Testis (tissue), 3 donors: ENCODE data around the gene EPB41L4A. TPM values are rescaled to one million over a fixed set of nuclear protein-coding genes. Genes with fewer than 3 reads are reported as not detected.
A peak's percentile ranks its signal among the peaks of the same experiment; 100 is the strongest.

ENCODE experiments used
- DNase-seq: peaks from one replicate; pipeline ENCODE4 v3.0.0-alpha.2; 2019
- H3K27ac ChIP-seq, 2 donors: fragments of 200-600 bp; sonication (generic); one replicate each; pipeline ENCODE4 v1.5.1; 2019
- H3K27me3 ChIP-seq: fragments of 200-600 bp; sonication (generic); one replicate; pipeline ENCODE4 v1.5.1; 2019
- H3K36me3 ChIP-seq: fragments of 200-600 bp; sonication (generic); one replicate; pipeline ENCODE4 v1.5.1; 2017; ENCODE audit warnings: low read depth; ENCODE audit errors: missing control alignments
- H3K4me1 ChIP-seq: fragments of 200-600 bp; sonication (generic); one replicate; pipeline ENCODE4 v1.5.1; 2019
- H3K4me3 ChIP-seq, 2 donors: fragments of 200-600 bp; sonication (generic); one replicate each; pipeline ENCODE4 v1.5.1; 2017 to 2019
- H3K9me3 ChIP-seq: fragments of 200-600 bp; sonication (generic); one replicate; pipeline ENCODE4 v1.5.1; 2017
- POLR2A ChIP-seq: fragments of 450-650 bp; IDR thresholded peaks from one replicate; pipeline ENCODE4 v1.6.1; 2017; ENCODE audit warnings: antibody characterized with exemption, mild to moderate bottlenecking, moderate library complexity
- WGBS, 2 donors: methylation state at CpG; one replicate each; pipeline ENCODE4 v1.1.5; 2018; 5-methylcytosine and 5-hydroxymethylcytosine counted together
- intact Hi-C: fragments of 100-400 bp; cut with DNase I; formaldehyde crosslinking; loops from one replicate; pipeline ENCODE4 v1.15.1; 2023; ENCODE audit warnings: low total_unique reads
- polyA plus RNA-seq: library from polyadenylated mRNA; stranded (reverse); fragments of 350-450 nt; fragmentation: Illumina TruSeq; extraction: RNeasy Lipid Tissue Mini Kit (QIAGEN cat#74804); gene quantifications from one replicate; pipeline ENCODE4 v1.2.3, GENCODE V29; 2014; ENCODE audit warnings: low read depth, low replicate concordance; ENCODE audit not compliant: insufficient read depth
- total RNA-seq, 2 donors: library from RNA; depleted of rRNA; stranded (reverse); fragments of >200 nt; gene quantifications; one replicate each; pipeline ENCODE4 v1.2.3, GENCODE V29; 2016
- TF ChIP-seq, protein P1 (sequence below), 3 experiments: fragments of 450-650 bp in 2 of 3; fragments of 200-600 bp in 1 of 3; sonication (generic) in 1 of 3; IDR thresholded peaks; one replicate each; pipeline ENCODE4 v1.5.1; 2016 to 2019; ENCODE audit warnings: antibody characterized with exemption in 3 of 3, mild to moderate bottlenecking in 2 of 3, moderate library complexity in 1 of 3

EPB41L4A gene
- total and polyA plus RNA-seq, 3 donors from 2014 or later, result 9.0 to 23.9 (median 13.3) TPM

DNA sequence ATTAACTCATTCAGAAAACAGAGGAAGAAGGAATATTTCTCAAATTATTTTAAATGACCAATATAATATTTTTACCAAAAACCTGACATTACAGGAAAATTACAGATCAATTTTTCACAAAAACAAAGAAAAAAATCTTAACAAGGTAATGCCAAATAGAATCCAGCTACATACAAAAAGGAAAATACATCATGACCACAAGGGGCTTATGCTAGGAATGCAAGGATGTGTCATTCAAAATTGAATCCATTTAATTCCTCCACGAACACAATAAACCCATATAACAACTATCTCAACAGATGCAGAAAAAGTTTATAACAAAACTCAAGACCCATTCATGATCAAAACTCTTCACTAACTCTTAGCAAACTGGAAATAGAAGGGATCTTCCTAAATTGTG is 239.8 kb downstream of the EPB41L4A start:
- no peaks in the 10 kb centered on the region for H3K4me1 ChIP-seq
- H3K27ac ChIP-seq, result no peak overlapping the region
- intact Hi-C loops, result no loop called here
- H3K36me3 ChIP-seq, result no peaks in the 10 kb centered on the region
- H3K4me3 ChIP-seq, result no peak overlapping the region
- TF ChIP-seq, protein P1, sequence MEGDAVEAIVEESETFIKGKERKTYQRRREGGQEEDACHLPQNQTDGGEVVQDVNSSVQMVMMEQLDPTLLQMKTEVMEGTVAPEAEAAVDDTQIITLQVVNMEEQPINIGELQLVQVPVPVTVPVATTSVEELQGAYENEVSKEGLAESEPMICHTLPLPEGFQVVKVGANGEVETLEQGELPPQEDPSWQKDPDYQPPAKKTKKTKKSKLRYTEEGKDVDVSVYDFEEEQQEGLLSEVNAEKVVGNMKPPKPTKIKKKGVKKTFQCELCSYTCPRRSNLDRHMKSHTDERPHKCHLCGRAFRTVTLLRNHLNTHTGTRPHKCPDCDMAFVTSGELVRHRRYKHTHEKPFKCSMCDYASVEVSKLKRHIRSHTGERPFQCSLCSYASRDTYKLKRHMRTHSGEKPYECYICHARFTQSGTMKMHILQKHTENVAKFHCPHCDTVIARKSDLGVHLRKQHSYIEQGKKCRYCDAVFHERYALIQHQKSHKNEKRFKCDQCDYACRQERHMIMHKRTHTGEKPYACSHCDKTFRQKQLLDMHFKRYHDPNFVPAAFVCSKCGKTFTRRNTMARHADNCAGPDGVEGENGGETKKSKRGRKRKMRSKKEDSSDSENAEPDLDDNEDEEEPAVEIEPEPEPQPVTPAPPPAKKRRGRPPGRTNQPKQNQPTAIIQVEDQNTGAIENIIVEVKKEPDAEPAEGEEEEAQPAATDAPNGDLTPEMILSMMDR (IDR thresholded peaks at IDR 0.05), result no peak
- TF ChIP-seq POLR2A, result no peak
- WGBS, 2 donors, result 83 to 84% methylated on average over 1 of the region's 1 CpG
- H3K27me3 ChIP-seq, result no peaks in the 10 kb centered on the region
- no peaks in the 10 kb centered on the region for H3K9me3 ChIP-seq
- DNase-seq, result no peak

DNA sequence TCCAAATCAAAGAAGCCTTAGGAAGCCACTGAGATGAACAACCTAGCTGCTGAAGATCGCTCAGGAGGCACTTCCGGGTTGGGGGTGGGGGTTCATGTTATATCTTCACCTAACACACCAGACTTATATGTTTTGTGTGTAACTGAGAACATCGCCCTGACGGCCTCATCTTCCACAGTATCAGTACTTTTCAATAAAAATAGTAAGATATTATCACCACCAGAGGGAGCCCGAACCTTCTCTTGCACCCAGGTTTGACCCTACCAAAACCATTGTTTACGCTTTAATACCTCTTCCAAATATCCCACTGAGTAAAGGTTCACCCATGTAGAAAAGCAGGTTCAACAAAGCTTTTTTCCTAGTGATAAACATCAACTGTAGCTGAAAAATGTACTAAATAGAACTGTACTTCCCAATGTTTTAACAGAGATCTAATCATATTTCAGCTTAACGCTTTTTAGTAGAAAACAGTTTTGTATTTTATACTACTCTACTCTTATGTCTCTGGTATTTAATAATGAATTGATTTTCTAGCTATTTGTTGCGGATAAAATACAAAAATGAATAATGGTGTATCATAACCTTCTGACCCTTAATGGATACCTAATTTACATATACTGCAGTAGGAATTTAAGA is 244.0 kb downstream of the EPB41L4A start:
- intact Hi-C loops, result no loop called here
- TF ChIP-seq, protein P1 (IDR thresholded peaks at IDR 0.05), result peak; percentile 24 to 62 (median 53)
- TF ChIP-seq POLR2A, result no peak
- Histone ChIP-seq H3K27me3 (no peaks in the 10 kb centered on the region), H3K36me3 (no peaks in the 10 kb centered on the region), H3K27ac (no peak overlapping the region), H3K9me3 (no peaks in the 10 kb centered on the region), H3K4me3 (no peak overlapping the region), H3K4me1 (no peaks in the 10 kb centered on the region)
- 45% methylated on average over 8 of the region's 8 CpGs for WGBS, 2 donors
- peak; percentile 28 for DNase-seq

- H3K4me1 ChIP-seq, result peaks cover 9% of the 10 kb centered on the region
- intact Hi-C loops, result no loop called here
- DNase-seq, result no peak
- WGBS, 2 donors, result 74 to 79% methylated on average over 3 of the region's 3 CpGs
- no peak overlapping the region for H3K27ac ChIP-seq
- H3K27me3 ChIP-seq, result no peaks in the 10 kb centered on the region
- H3K36me3 ChIP-seq, result no peaks in the 10 kb centered on the region
- H3K9me3 ChIP-seq, result no peaks in the 10 kb centered on the region
- H3K4me3 ChIP-seq, result no peak overlapping the region
- TF ChIP-seq, protein P1 (IDR thresholded peaks at IDR 0.05), result no peak
- TF ChIP-seq POLR2A, result no peak
Measured at GRCh38 chr5:112165897-112166737, 253.0 kb downstream of the EPB41L4A start.

- no peak for DNase-seq
- WGBS, 2 donors, result 63 to 70% methylated on average over 3 of the region's 3 CpGs
Measured at GRCh38 chr5:112165399-112165798, 253.7 kb downstream of the EPB41L4A start.

More at GRCh38 chr5:112165399-112165798, 253.7 kb downstream of the EPB41L4A start:
- intact Hi-C loops, result no loop called here
- Histone ChIP-seq H3K27ac (no peak overlapping the region), H3K9me3 (no peaks in the 10 kb centered on the region), H3K4me1 (peaks cover 9% of the 10 kb centered on the region), H3K27me3 (no peaks in the 10 kb centered on the region), H3K36me3 (no peaks in the 10 kb centered on the region), H3K4me3 (no peak overlapping the region)
- TF ChIP-seq, protein P1 (IDR thresholded peaks at IDR 0.05), result no peak
- no peak for TF ChIP-seq POLR2A
